CD1c-positive myeloid dendritic cell (primary cell): ENCODE data around the gene OPTC.

ENCODE experiments used
- DNase-seq: peaks from one replicate; pipeline ENCODE4 v3.0.0-alpha.2; 2016; ENCODE audit errors: extremely low spot score

Gene OPTC

GRCh38 chr1:203491664-203492063 lies 2.3 kb upstream of the OPTC start:
- DNase-seq: no peak

GRCh38 chr1:203492082-203492747 lies 1.7 kb upstream of the OPTC start:
- DNase-seq: no peak

GRCh38 chr1:203492748-203493130 lies 1.2 kb upstream of the OPTC start:
- DNase-seq: no peak

- no peak for DNase-seq
Measured at GRCh38 chr1:203495845-203496244, 1.9 kb downstream of the OPTC start.

GRCh38 chr1:203497269-203497777 lies 3.4 kb downstream of the OPTC start:
- no peak for DNase-seq

- no peak for DNase-seq
Measured at GRCh38 chr1:203499643-203500278, 5.8 kb downstream of the OPTC start.

GRCh38 chr1:203500279-203500678 lies 6.3 kb downstream of the OPTC start:
- DNase-seq: no peak

- DNase-seq: no peak
Measured at GRCh38 chr1:203503836-203504235, 9.9 kb downstream of the OPTC start.

- DNase-seq: peak; percentile 86
Measured at GRCh38 chr1:203504400-203505250, 10.7 kb downstream of the OPTC start.

- DNase-seq: no peak
Measured at GRCh38 chr1:203505526-203506204, 11.7 kb downstream of the OPTC start.

GRCh38 chr1:203506858-203507626 lies 13.1 kb downstream of the OPTC start:
- no peak for DNase-seq

- no peak for DNase-seq
Measured at GRCh38 chr1:203507759-203508158, 13.8 kb downstream of the OPTC start.

- no peak for DNase-seq
Measured at GRCh38 chr1:203508463-203509073, 14.6 kb downstream of the OPTC start.

- no peak for DNase-seq
Measured at GRCh38 chr1:203509135-203509534, 15.2 kb downstream of the OPTC start.

- DNase-seq: no peak
Measured at GRCh38 chr1:203511513-203511912, 17.6 kb downstream of the OPTC start.

GRCh38 chr1:203511930-203512329 lies 18.0 kb downstream of the OPTC start:
- DNase-seq: peak; percentile 45

GRCh38 chr1:203512517-203512847 lies 18.5 kb downstream of the OPTC start:
- no peak for DNase-seq

- DNase-seq: peak; percentile 94
Measured at GRCh38 chr1:203512848-203513584, 19.1 kb downstream of the OPTC start.

GRCh38 chr1:203513585-203514031 lies 19.7 kb downstream of the OPTC start:
- no peak for DNase-seq

- no peak for DNase-seq
Measured at GRCh38 chr1:203516184-203516583, 22.2 kb downstream of the OPTC start.
